ENCODE measurements around the gene PCDHB7.
"Not testable (repeated sequence)": the region's sequence is repeated elsewhere in the genome, so short reads cannot be mapped to it uniquely, and the experiment has no call there.

The PCDHB7 gene

GRCh38 chr5:141182248-141182647 lies 9.8 kb downstream of the PCDHB7 start, which contains the start of gene PCDHB16:
TSS of gene PCDHB16 (plus strand) at chr5:141182387. CDS start at chr5:141182560, 173 bp downstream.
- no peak for DNase-seq

- DNase-seq, result not testable (repeated sequence)
These were observed 11.8 kb downstream of the PCDHB7 start for GRCh38 chr5:141184117-141184855.

GRCh38 chr5:141186897-141187512 lies 14.6 kb downstream of the PCDHB7 start, which contains the start of gene PCDHB9:
TSS of gene PCDHB9 (plus strand) at chr5:141187161. CDS start at chr5:141187319, 158 bp downstream.
- no peak for DNase-seq

GRCh38 chr5:141188682-141189081 lies 16.2 kb downstream of the PCDHB7 start:
- not testable (repeated sequence) for DNase-seq

DNA sequence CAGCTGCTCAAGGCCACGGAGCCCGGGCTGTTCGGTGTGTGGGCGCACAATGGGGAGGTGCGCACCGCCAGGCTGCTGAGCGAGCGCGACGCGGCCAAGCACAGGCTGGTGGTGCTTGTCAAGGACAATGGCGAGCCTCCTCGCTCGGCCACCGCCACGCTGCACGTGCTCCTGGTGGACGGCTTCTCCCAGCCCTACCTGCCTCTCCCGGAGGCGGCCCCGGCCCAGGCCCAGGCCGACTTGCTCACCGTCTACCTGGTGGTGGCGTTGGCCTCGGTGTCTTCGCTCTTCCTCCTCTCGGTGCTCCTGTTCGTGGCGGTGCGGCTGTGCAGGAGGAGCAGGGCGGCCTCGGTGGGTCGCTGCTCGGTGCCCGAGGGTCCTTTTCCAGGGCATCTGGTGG lies 16.7 kb downstream of the PCDHB7 start:
- not testable (repeated sequence) for DNase-seq

GRCh38 chr5:141192110-141192725 lies 19.8 kb downstream of the PCDHB7 start, which contains the start of gene PCDHB10:
TSS of gene PCDHB10 (plus strand) at chr5:141192353. CDS start at chr5:141192553, 200 bp downstream.
- DNase-seq, result no peak

GRCh38 chr5:141194332-141194731 lies 21.9 kb downstream of the PCDHB7 start:
- DNase-seq, result not testable (repeated sequence)

DNA sequence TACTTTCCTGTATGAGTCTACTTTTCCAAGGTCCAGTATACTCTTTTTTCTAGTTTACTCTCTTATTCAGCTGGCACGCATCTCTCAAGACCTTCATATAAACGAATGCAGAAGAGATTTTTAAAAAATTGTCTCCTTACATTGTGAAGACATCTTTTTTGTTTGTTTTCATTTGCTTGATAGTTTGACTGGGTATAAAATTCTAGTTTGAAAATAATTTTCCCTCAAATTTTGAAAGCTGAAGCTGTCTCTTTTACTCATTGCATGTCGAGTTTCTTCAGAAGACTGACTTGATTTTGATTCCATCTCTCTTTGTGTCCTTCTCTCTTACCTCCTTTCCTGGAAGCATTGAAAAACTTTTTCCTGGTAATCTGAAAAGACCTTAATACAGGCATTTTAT lies 23.9 kb downstream of the PCDHB7 start:
- no peak for DNase-seq

- DNase-seq, result no peak
These were observed 27.2 kb downstream of the PCDHB7 start, which contains the start of gene PCDHB11 for GRCh38 chr5:141199359-141200235. TSS of gene PCDHB11 (plus strand) at chr5:141199627. CDS start at chr5:141199775, 148 bp downstream.

DNA sequence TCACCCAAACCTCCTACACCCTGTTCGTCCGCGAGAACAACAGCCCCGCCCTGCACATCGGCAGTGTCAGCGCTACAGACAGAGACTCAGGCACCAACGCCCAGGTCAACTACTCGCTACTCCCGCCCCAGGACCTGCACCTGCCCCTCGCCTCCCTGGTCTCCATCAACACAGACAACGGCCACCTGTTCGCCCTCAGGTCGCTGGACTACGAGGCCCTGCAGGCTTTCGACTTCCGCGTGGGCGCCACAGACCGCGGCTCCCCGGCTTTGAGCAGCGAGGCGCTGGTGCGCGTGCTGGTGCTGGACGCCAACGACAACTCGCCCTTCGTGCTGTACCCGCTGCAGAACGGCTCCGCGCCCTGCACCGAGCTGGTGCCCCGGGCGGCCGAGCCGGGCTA lies 28.7 kb downstream of the PCDHB7 start:
- DNase-seq, result not testable (repeated sequence)

GRCh38 chr5:141201646-141202045 lies 29.2 kb downstream of the PCDHB7 start:
- not testable (repeated sequence) for DNase-seq

DNA sequence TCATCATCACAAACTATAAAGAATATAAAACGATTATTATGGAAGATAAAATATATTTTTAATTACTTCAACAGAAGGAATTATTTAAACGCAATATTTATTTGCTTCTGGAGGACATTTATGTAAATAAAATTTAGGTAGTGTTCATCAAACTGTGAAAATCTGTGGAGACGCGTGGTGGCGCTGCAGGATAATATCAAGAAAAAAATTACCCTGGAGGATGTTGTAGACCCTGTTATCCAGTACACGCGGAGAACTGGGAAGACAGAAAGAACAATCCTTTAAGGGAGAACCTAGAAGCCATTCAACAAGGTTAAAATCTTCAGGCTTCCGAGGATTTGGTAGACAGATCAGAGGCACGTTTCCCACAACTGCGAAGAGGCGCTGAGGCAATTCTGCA lies 36.0 kb downstream of the PCDHB7 start, which contains the start of gene PCDHB12:
Gene PCDHB12, plus strand, starts transcription at position 242 of the 400 bp plus-strand sequence. CDS start 189 bp downstream, outside the sequence.
- no peak for DNase-seq

GRCh38 chr5:141210281-141210680 lies 37.8 kb downstream of the PCDHB7 start:
- DNase-seq, result not testable (repeated sequence)

DNA sequence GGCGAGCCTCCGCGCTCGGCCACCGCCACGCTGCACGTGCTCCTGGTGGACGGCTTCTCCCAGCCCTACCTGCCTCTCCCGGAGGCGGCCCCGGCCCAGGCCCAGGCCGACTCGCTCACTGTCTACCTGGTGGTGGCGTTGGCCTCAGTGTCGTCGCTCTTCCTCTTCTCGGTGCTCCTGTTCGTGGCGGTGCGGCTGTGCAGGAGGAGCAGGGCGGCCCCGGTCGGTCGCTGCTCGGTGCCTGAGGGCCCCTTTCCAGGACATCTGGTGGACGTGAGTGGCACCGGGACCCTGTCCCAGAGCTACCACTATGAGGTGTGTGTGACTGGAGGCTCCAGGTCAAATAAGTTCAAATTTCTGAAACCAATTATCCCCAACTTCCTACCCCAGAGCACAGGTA lies 38.4 kb downstream of the PCDHB7 start:
- not testable (repeated sequence) for DNase-seq

GRCh38 chr5:141213656-141214339 lies 41.4 kb downstream of the PCDHB7 start, which contains the start of gene PCDHB13:
TSS of gene PCDHB13 (plus strand) at chr5:141213919. CDS start at chr5:141214124, 205 bp downstream.
- not testable (repeated sequence) for DNase-seq

DNA sequence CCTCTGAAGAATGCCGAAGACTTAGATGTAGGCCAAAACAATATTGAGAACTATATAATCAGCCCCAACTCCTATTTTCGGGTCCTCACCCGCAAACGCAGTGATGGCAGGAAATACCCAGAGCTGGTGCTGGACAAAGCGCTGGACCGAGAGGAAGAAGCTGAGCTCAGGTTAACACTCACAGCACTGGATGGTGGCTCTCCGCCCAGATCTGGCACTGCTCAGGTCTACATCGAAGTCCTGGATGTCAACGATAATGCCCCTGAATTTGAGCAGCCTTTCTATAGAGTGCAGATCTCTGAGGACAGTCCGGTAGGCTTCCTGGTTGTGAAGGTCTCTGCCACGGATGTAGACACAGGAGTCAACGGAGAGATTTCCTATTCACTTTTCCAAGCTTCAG lies 42.1 kb downstream of the PCDHB7 start:
- not testable (repeated sequence) for DNase-seq

DNA sequence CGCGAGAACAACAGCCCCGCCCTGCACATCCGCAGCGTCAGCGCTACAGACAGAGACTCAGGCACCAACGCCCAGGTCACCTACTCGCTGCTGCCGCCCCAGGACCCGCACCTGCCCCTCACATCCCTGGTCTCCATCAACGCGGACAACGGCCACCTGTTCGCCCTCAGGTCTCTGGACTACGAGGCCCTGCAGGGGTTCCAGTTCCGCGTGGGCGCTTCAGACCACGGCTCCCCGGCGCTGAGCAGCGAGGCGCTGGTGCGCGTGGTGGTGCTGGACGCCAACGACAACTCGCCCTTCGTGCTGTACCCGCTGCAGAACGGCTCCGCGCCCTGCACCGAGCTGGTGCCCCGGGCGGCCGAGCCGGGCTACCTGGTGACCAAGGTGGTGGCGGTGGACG lies 43.1 kb downstream of the PCDHB7 start:
- not testable (repeated sequence) for DNase-seq

DNA sequence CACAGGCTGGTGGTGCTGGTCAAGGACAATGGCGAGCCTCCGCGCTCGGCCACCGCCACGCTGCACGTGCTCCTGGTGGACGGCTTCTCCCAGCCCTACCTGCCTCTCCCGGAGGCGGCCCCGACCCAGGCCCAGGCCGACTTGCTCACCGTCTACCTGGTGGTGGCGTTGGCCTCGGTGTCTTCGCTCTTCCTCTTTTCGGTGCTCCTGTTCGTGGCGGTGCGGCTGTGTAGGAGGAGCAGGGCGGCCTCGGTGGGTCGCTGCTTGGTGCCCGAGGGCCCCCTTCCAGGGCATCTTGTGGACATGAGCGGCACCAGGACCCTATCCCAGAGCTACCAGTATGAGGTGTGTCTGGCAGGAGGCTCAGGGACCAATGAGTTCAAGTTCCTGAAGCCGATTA lies 43.6 kb downstream of the PCDHB7 start:
- DNase-seq, result not testable (repeated sequence)

- DNase-seq, result no peak
These were observed 50.8 kb downstream of the PCDHB7 start, which contains the start of gene PCDHB14 for GRCh38 chr5:141223112-141223783. TSS of gene PCDHB14 (plus strand) at chr5:141223343. CDS start at chr5:141223506, 163 bp downstream.

GRCh38 chr5:141224844-141225243 lies 52.4 kb downstream of the PCDHB7 start:
- not testable (repeated sequence) for DNase-seq

GRCh38 chr5:141225421-141225820 lies 53.0 kb downstream of the PCDHB7 start:
- not testable (repeated sequence) for DNase-seq
